ENCODE results near the gene C9orf72. TPM values are rescaled to one million over a fixed set of nuclear protein-coding genes. Genes with fewer than 3 reads are reported as not detected.

The C9orf72 gene
- total and polyA plus RNA-seq, 2 of the 8 experiments (the other 6 are each of a cell fraction or from before 2014, with no cell fraction given), result 7.2 to 17.5 TPM

GRCh38 chr9:27537027-27537435, 36.2 kb downstream of the C9orf72 start (continued):
- TF ChIP-seq E2F6 (IDR thresholded peaks at IDR 0.05) (no peak), HDAC6 (IDR thresholded peaks at IDR 0.05; ENCODE audit: low read depth, low read length) (no peak)
